K562 (cell line): ENCODE measurements around the gene AP5Z1. TPM values are rescaled to one million over a fixed set of nuclear protein-coding genes. Genes with fewer than 3 reads are reported as not detected.

Experiments
- ATAC-seq: fragments of 200-7000 bp; cut with Tn5 transposase; 3 replicates; pipeline ENCODE4 v1.9.1; 2020; ENCODE audit warnings: moderate library complexity
- BruUV-seq: library from RNA; stranded (reverse); fragments of 400-500 nt; replicated peaks from 2 replicates; lab custom pipeline; 2021; lab: Mats Ljungman, UMichigan
- CTCF ChIA-PET: fragments of 300-600 bp; formaldehyde crosslinking; extraction: SDS; loops from one replicate; lab custom pipeline; 2021; ENCODE audit warnings: low intra/inter-chr PET ratio; lab: Yijun Ruan, JAX
- POLR2A ChIA-PET: fragments of 300-600, 350-650 bp; sonication (Branson Sonifier 250); formaldehyde crosslinking; extraction: SDS; loops from one replicate; lab custom pipeline; 2021; ENCODE audit warnings: antibody characterized with exemption, inconsistent platforms; lab: Yijun Ruan, JAX
- DNase-seq, 4 experiments: peaks; one replicate each; pipeline versions ENCODE4 v3.0.0 to v3.0.0-alpha.2; 2011 to 2018; ENCODE audit warnings: low spot score in 3 of 4, mixed read lengths in 3 of 4; ENCODE audit errors: extremely low read depth in 1 of 4
- FAIRE-seq: peaks from 2 replicates; lab custom pipeline; 2011; peaks lifted over from hg19 to GRCh38; lab: Jason Lieb, UNC
- H2AFZ ChIP-seq: 2 replicates; pipeline ENCODE4 v1.6.0; 2011; ENCODE audit warnings: low read depth, low read length, control low read depth, inconsistent platforms
- H3K27ac ChIP-seq: fragments of 200-600 bp; 3 replicates; pipeline ENCODE4 v1.8.0; 2011; ENCODE audit warnings: low read depth, mild to moderate bottlenecking, control low read depth, inconsistent platforms, low read length, moderate library complexity, mixed read lengths; ENCODE audit errors: extremely low read depth
- H3K27me3 ChIP-seq, 2 experiments: fragments of 300-600 bp in 1 of 2; 2 replicates in 1 of 2; 3 replicates in 1 of 2; pipeline versions ENCODE4 v1.6.0 to v1.8.0; 2011; ENCODE audit warnings: inconsistent platforms in 2 of 2, low read length in 2 of 2, mild to moderate bottlenecking in 1 of 2, mixed read lengths in 1 of 2, moderate library complexity in 1 of 2; ENCODE audit not compliant: control insufficient read depth in 2 of 2, insufficient read depth in 2 of 2
- H3K36me3 ChIP-seq: fragments of 300-600 bp; 3 replicates; pipeline ENCODE4 v1.8.0; 2011; ENCODE audit warnings: mild to moderate bottlenecking, low read length, inconsistent platforms; ENCODE audit not compliant: control insufficient read depth, insufficient read depth
- H3K4me1 ChIP-seq, 2 experiments: fragments of 200-600 bp in 1 of 2; replicated peaks in 1 of 2; 2 replicates in 1 of 2; 3 replicates in 1 of 2; pipeline versions ENCODE4 v1.5.1 to v1.8.0; 2011; ENCODE audit warnings: inconsistent platforms in 2 of 2, low read length in 2 of 2, mild to moderate bottlenecking in 1 of 2, mixed read lengths in 1 of 2, moderate library complexity in 1 of 2; ENCODE audit not compliant: control insufficient read depth in 2 of 2, insufficient read depth in 2 of 2
- H3K4me2 ChIP-seq: 2 replicates; pipeline ENCODE4 v1.6.1; 2011; ENCODE audit warnings: low read length, control low read depth, inconsistent platforms, mixed read lengths; ENCODE audit not compliant: insufficient read depth
- H3K4me3 ChIP-seq: fragments of 200-600 bp; sonication (generic), shearing (Covaris generic); 2 replicates; pipeline ENCODE4 v1.5.1; 2016; ENCODE audit warnings: control low read depth, inconsistent platforms
- H3K79me2 ChIP-seq: fragments of 200-600 bp; 3 replicates; pipeline ENCODE4 v1.8.0; 2011; ENCODE audit warnings: low read length, inconsistent platforms; ENCODE audit not compliant: control insufficient read depth, insufficient read depth
- H3K9ac ChIP-seq, 2 experiments: 2 replicates each; pipeline versions ENCODE4 v1.6.0 to v1.6.1; 2011; ENCODE audit warnings: low read depth in 2 of 2, low read length in 2 of 2, control low read depth in 1 of 2, inconsistent platforms in 1 of 2, mild to moderate bottlenecking in 1 of 2, mixed read lengths in 1 of 2; ENCODE audit not compliant: insufficient read depth in 1 of 2
- H3K9me1 ChIP-seq: one replicate; pipeline ENCODE4 v1.6.0; 2011; ENCODE audit warnings: inconsistent platforms, mild to moderate bottlenecking, low read length, moderate library complexity; ENCODE audit not compliant: control insufficient read depth, insufficient read depth
- H3K9me3 ChIP-seq: replicated peaks from 2 replicates; pipeline ENCODE4 v1.5.1; 2011; ENCODE audit warnings: low read depth, low read length, inconsistent platforms; ENCODE audit not compliant: control insufficient read depth, insufficient read depth
- H4K20me1 ChIP-seq: replicated peaks from 2 replicates; pipeline ENCODE4 v1.6.1; 2011; ENCODE audit warnings: low read length, inconsistent platforms, mixed read lengths; ENCODE audit not compliant: control insufficient read depth, insufficient read depth
- ARID3A ChIP-seq: IDR thresholded peaks from 2 replicates; pipeline ENCODE4 v1.6.1; 2012; ENCODE audit warnings: low read depth, low read length, improper control_type of control experiment, borderline replicate concordance
- KDM5B ChIP-seq: fragments of 200-600 bp; sonication (generic); IDR thresholded peaks from 2 replicates; pipeline ENCODE4 v1.6.1; 2012; ENCODE audit warnings: low read depth, mild to moderate bottlenecking, moderate library complexity, low read length, control low read depth, inconsistent platforms; ENCODE audit not compliant: insufficient replicate concordance
- ZBTB43 ChIP-seq: sonication (generic); formaldehyde crosslinking; IDR thresholded peaks from 2 replicates; pipeline ENCODE4 v1.8.0; 2023; ENCODE audit warnings: mild to moderate bottlenecking, missing genetic modification reagents
- ZNF224 ChIP-seq: sonication (generic); formaldehyde crosslinking; IDR thresholded peaks from 2 replicates; pipeline ENCODE4 v1.8.0; 2022; ENCODE audit warnings: mild to moderate bottlenecking, missing genetic modification reagents
- WGBS: fragments of 100-300 bp; shearing (Covaris generic); methylation state at CpG from one replicate; pipeline ENCODE4 v1.1.6; 2016; ENCODE audit warnings: low coverage, mixed read lengths; ENCODE audit not compliant: insufficient coverage; ENCODE audit errors: missing lambda C conversion rate; 5-methylcytosine and 5-hydroxymethylcytosine counted together
- in situ Hi-C: fragments of 300-500 bp; cut with MboI; formaldehyde crosslinking; loops from 4 replicates; pipeline ENCODE4 v1.15.0; 2018; ENCODE audit warnings: inconsistent platforms, mixed read lengths
- intact Hi-C: fragments of 100-400 bp; cut with micrococcal nuclease; formaldehyde crosslinking; loops from 2 replicates; pipeline ENCODE4 v1.14.2; 2022
- polyA plus RNA-seq, 8 experiments: library from polyadenylated mRNA; depleted of rRNA in 4 of 8; stranded (reverse) in 5 of 8; unstranded in 3 of 8; fragments of >200 nt; fragmentation: Nextera tagmentation in 2 of 8; fragmentation: Illumina TruSeq in 1 of 8; extraction: Ambion mirVana in 2 of 8; extraction: Trizol in 1 of 8; gene quantifications; 2 replicates each; pipeline versions ENCODE4 v1.2.1 to v1.2.3, GENCODE V29; 2011 to 2014; ENCODE audit warnings: inconsistent platforms in 1 of 8, missing spikeins in 1 of 8
- total RNA-seq, 7 experiments: library from RNA; depleted of rRNA in 6 of 7; stranded (reverse); fragments of >200 nt in 6 of 7; fragmentation: Illumina TruSeq in 2 of 7; extraction: Trizol in 2 of 7; gene quantifications; 2 replicates each; pipeline versions ENCODE4 v1.2.1 to v1.2.3, GENCODE V29; 2011 to 2021; ENCODE audit warnings: low replicate concordance in 1 of 7
- TF ChIP-seq, protein P1 (sequence below): fragments of 250-450 bp; sonication (Bioruptor Pico); IDR thresholded peaks from 2 replicates; pipeline ENCODE4 v1.4.0; 2020
- TF ChIP-seq, protein P2 (sequence below): fragments of 450-650 bp; IDR thresholded peaks from 2 replicates; pipeline ENCODE4 v1.6.1; 2016; ENCODE audit warnings: low read depth

AP5Z1 gene
- total and polyA plus RNA-seq, 9 of the 15 experiments (the other 6 are each of a cell fraction or from before 2014, with no cell fraction given), result 0.06 to 31.1 (median 6.4) TPM

GRCh38 chr7:4815121-4815520 is 39.7 kb downstream of the AP5Z1 start:
- H2AFZ ChIP-seq, result no peak overlapping the region
- DNase-seq (no peak), FAIRE-seq (no peak), ATAC-seq (no peak)
- BruUV-seq, result no TSS peak
- no peak overlapping the region for H3K4me3 ChIP-seq
- ChIA-PET CTCF (no interaction called here), POLR2A (interaction anchor here (0.6 to 0.9 kb wide), 2 partner anchors 56 to 284 kb away, joined by 3 read pairs; no protein-coding TSS in a partner anchor)
- H3K9me3 ChIP-seq, result no peaks in the 10 kb centered on the region
- H3K9ac ChIP-seq, result no peak overlapping the region; a peak in 1 of 4 replicates
- no peaks in the 10 kb centered on the region for H3K27me3 ChIP-seq
- no peaks in the 10 kb centered on the region for H4K20me1 ChIP-seq
- no peaks in the 10 kb centered on the region for H3K9me1 ChIP-seq
- intact Hi-C loops, result no loop called here
- 93% methylated on average over 14 of the region's 14 CpGs for WGBS
- no peaks in the 10 kb centered on the region for H3K36me3 ChIP-seq
- H3K27ac ChIP-seq, result no peak overlapping the region
- peaks cover 0 to 39% of the 10 kb centered on the region in 2 experiments; a peak in 2 of 5 replicates for H3K4me1 ChIP-seq
- in situ Hi-C loops, result no loop called here
- H3K79me2 ChIP-seq, result no peaks in the 10 kb centered on the region
- H3K4me2 ChIP-seq, result no peak overlapping the region
- TF ChIP-seq ZBTB43 (CRISPR knock-in tag) (no peak), ZNF224 (no peak), ARID3A (no peak), KDM5B (no peak)
- TF ChIP-seq, protein P1, sequence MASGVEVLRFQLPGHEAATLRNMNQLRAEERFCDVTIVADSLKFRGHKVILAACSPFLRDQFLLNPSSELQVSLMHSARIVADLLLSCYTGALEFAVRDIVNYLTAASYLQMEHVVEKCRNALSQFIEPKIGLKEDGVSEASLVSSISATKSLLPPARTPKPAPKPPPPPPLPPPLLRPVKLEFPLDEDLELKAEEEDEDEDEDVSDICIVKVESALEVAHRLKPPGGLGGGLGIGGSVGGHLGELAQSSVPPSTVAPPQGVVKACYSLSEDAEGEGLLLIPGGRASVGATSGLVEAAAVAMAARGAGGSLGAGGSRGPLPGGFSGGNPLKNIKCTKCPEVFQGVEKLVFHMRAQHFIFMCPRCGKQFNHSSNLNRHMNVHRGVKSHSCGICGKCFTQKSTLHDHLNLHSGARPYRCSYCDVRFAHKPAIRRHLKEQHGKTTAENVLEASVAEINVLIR (CRISPR knock-in tag), result no peak
- TF ChIP-seq, protein P2, sequence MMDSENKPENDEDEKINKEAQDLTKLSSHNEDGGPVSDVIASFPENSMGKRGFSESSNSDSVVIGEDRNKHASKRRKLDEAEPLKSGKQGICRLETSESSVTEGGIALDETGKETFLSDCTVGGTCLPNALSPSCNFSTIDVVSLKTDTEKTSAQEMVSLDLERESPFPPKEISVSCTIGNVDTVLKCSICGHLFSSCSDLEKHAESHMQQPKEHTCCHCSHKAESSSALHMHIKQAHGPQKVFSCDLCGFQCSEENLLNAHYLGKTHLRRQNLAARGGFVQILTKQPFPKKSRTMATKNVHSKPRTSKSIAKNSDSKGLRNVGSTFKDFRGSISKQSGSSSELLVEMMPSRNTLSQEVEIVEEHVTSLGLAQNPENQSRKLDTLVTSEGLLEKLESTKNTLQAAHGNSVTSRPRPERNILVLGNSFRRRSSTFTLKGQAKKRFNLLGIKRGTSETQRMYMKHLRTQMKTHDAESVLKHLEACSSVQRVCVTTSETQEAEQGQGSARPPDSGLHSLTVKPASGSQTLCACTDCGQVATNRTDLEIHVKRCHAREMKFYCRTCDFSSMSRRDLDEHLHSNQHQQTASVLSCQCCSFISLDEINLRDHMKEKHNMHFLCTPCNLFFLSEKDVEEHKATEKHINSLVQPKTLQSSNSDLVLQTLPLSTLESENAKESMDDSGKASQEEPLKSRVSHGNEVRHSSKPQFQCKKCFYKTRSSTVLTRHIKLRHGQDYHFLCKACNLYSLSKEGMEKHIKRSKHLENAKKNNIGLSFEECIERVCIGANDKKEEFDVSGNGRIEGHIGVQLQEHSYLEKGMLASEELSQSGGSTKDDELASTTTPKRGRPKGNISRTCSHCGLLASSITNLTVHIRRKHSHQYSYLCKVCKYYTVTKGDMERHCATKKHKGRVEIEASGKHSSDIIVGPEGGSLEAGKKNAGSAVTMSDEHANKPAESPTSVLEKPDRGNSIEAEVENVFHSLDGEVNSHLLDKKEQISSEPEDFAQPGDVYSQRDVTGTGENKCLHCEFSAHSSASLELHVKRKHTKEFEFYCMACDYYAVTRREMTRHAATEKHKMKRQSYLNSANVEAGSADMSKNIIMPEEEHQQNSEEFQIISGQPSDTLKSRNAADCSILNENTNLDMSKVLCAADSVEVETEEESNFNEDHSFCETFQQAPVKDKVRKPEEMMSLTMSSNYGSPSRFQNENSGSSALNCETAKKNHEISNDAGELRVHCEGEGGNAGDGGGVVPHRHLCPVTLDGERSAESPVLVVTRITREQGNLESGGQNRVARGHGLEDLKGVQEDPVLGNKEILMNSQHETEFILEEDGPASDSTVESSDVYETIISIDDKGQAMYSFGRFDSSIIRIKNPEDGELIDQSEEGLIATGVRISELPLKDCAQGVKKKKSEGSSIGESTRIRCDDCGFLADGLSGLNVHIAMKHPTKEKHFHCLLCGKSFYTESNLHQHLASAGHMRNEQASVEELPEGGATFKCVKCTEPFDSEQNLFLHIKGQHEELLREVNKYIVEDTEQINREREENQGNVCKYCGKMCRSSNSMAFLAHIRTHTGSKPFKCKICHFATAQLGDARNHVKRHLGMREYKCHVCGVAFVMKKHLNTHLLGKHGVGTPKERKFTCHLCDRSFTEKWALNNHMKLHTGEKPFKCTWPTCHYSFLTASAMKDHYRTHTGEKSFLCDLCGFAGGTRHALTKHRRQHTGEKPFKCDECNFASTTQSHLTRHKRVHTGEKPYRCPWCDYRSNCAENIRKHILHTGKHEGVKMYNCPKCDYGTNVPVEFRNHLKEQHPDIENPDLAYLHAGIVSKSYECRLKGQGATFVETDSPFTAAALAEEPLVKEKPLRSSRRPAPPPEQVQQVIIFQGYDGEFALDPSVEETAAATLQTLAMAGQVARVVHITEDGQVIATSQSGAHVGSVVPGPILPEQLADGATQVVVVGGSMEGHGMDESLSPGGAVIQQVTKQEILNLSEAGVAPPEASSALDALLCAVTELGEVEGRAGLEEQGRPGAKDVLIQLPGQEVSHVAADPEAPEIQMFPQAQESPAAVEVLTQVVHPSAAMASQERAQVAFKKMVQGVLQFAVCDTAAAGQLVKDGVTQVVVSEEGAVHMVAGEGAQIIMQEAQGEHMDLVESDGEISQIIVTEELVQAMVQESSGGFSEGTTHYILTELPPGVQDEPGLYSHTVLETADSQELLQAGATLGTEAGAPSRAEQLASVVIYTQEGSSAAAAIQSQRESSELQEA, result no peak
